ENCODE measurements around the gene TRIM17.

TRIM17 gene

GRCh38 chr1:228394571-228395394 lies 21.9 kb downstream of the TRIM17 start:
- Histone ChIP-seq H3K4me3 (ENCODE audit: low read length) (no peak overlapping the region), H3K4me2 (ENCODE audit: low read depth, low read length) (no peak overlapping the region), H3K9me3 (replicated peaks; ENCODE audit: insufficient read depth, low read length) (no peaks in the 10 kb centered on the region), H3K27me3 (replicated peaks; ENCODE audit: insufficient read depth, low read length) (no peaks in the 10 kb centered on the region), H3K9ac (ENCODE audit: low read length) (no peak overlapping the region), H3K79me2 (ENCODE audit: low read length) (no peaks in the 10 kb centered on the region), H4K20me1 (ENCODE audit: insufficient read depth, low read length) (no peaks in the 10 kb centered on the region), H2AFZ (ENCODE audit: low read length) (no peak overlapping the region), H3K4me1 (ENCODE audit: low read length) (no peaks in the 10 kb centered on the region), H3K36me3 (replicated peaks; ENCODE audit: insufficient read depth, low read length) (no peaks in the 10 kb centered on the region), H3K9me2 (replicated peaks; ENCODE audit: insufficient read depth, low read length) (no peaks in the 10 kb centered on the region), H3F3A (ENCODE audit: insufficient read depth, low read length) (no peaks in the 10 kb centered on the region), H3K27ac (ENCODE audit: low read length) (no peak overlapping the region)
- no peak for TF ChIP-seq EZH2 (optimal IDR thresholded peaks at IDR 0.05; ENCODE audit: low read depth, low read length)
- no peak for TF ChIP-seq EZH2phosphoT487 (IDR thresholded peaks at IDR 0.05; ENCODE audit: low read length)
- no peak for TF ChIP-seq CTCF (IDR thresholded peaks at IDR 0.05; ENCODE audit: low read length)
- no peak for DNase-seq

GRCh38 chr1:228393811-228394570 lies 22.7 kb downstream of the TRIM17 start:
- H4K20me1 ChIP-seq (ENCODE audit: insufficient read depth, low read length) = no peaks in the 10 kb centered on the region
- H2AFZ ChIP-seq (ENCODE audit: low read length) = no peak overlapping the region
- no peaks in the 10 kb centered on the region for H3K36me3 ChIP-seq (replicated peaks; ENCODE audit: insufficient read depth, low read length)
- H3K9me3 ChIP-seq (replicated peaks; ENCODE audit: insufficient read depth, low read length) = no peaks in the 10 kb centered on the region
- no peaks in the 10 kb centered on the region for H3F3A ChIP-seq (ENCODE audit: insufficient read depth, low read length)
- no peak overlapping the region for H3K9ac ChIP-seq (ENCODE audit: low read length)
- no peak overlapping the region for H3K4me3 ChIP-seq (ENCODE audit: low read length)
- no peak overlapping the region for H3K4me2 ChIP-seq (ENCODE audit: low read depth, low read length)
- no peaks in the 10 kb centered on the region for H3K9me2 ChIP-seq (replicated peaks; ENCODE audit: insufficient read depth, low read length)
- H3K79me2 ChIP-seq (ENCODE audit: low read length) = no peaks in the 10 kb centered on the region
- TF ChIP-seq EZH2 (optimal IDR thresholded peaks at IDR 0.05; ENCODE audit: low read depth, low read length) (no peak), CTCF (IDR thresholded peaks at IDR 0.05; ENCODE audit: low read length) (no peak), EZH2phosphoT487 (IDR thresholded peaks at IDR 0.05; ENCODE audit: low read length) (no peak)
- H3K27ac ChIP-seq (ENCODE audit: low read length) = no peak overlapping the region
- H3K4me1 ChIP-seq (ENCODE audit: low read length) = no peaks in the 10 kb centered on the region
- H3K27me3 ChIP-seq (replicated peaks; ENCODE audit: insufficient read depth, low read length) = no peaks in the 10 kb centered on the region
- DNase-seq = no peak

GRCh38 chr1:228393268-228393701 lies 23.4 kb downstream of the TRIM17 start:
- Histone ChIP-seq H4K20me1 (ENCODE audit: insufficient read depth, low read length) (no peaks in the 10 kb centered on the region), H3F3A (ENCODE audit: insufficient read depth, low read length) (no peaks in the 10 kb centered on the region), H3K79me2 (ENCODE audit: low read length) (no peaks in the 10 kb centered on the region), H2AFZ (ENCODE audit: low read length) (no peak overlapping the region), H3K36me3 (replicated peaks; ENCODE audit: insufficient read depth, low read length) (no peaks in the 10 kb centered on the region), H3K4me1 (ENCODE audit: low read length) (no peaks in the 10 kb centered on the region), H3K4me3 (ENCODE audit: low read length) (no peak overlapping the region), H3K9me2 (replicated peaks; ENCODE audit: insufficient read depth, low read length) (no peaks in the 10 kb centered on the region), H3K4me2 (ENCODE audit: low read depth, low read length) (no peak overlapping the region), H3K27ac (ENCODE audit: low read length) (no peak overlapping the region), H3K9me3 (replicated peaks; ENCODE audit: insufficient read depth, low read length) (no peaks in the 10 kb centered on the region), H3K27me3 (replicated peaks; ENCODE audit: insufficient read depth, low read length) (no peaks in the 10 kb centered on the region), H3K9ac (ENCODE audit: low read length) (no peak overlapping the region)
- TF ChIP-seq CTCF (IDR thresholded peaks at IDR 0.05; ENCODE audit: low read length) (peak; percentile 20), EZH2 (optimal IDR thresholded peaks at IDR 0.05; ENCODE audit: low read depth, low read length) (no peak)
- DNase-seq = no peak
